DMS53 treated with DMSO at 0.1 percent for 48 hours (cell line): ENCODE measurements around the gene ASTN2.
"Not testable (repeated sequence)": the region's sequence is repeated elsewhere in the genome, so short reads cannot be mapped to it uniquely, and the experiment has no call there.

Experiments used
- DNase-seq: peaks from one replicate; lab custom pipeline; 2025; ENCODE audit not compliant: unreplicated experiment; lab: John Stamatoyannopoulos, UW

Gene ASTN2

GRCh38 chr9:117081641-117082317 lies 333.1 kb downstream of the ASTN2 start:
- no peak for DNase-seq

GRCh38 chr9:117080765-117081390 lies 334.0 kb downstream of the ASTN2 start:
- no peak for DNase-seq

GRCh38 chr9:117076571-117077290 lies 338.1 kb downstream of the ASTN2 start:
- no peak for DNase-seq

GRCh38 chr9:117075636-117076035 lies 339.2 kb downstream of the ASTN2 start:
- DNase-seq, result no peak

- DNase-seq, result no peak
Measured at GRCh38 chr9:117074784-117075520, 339.9 kb downstream of the ASTN2 start.

- DNase-seq, result no peak
Measured at GRCh38 chr9:117074342-117074662, 340.6 kb downstream of the ASTN2 start.

- DNase-seq, result peak; percentile 27
Measured at GRCh38 chr9:117073539-117074341, 341.1 kb downstream of the ASTN2 start.

GRCh38 chr9:117073071-117073470 lies 341.8 kb downstream of the ASTN2 start:
- no peak for DNase-seq

GRCh38 chr9:117072216-117072615 lies 342.6 kb downstream of the ASTN2 start:
- DNase-seq, result no peak

GRCh38 chr9:117071673-117072207 lies 343.1 kb downstream of the ASTN2 start:
- not testable (repeated sequence) for DNase-seq

GRCh38 chr9:117063721-117064471 lies 351.0 kb downstream of the ASTN2 start:
- DNase-seq, result no peak

GRCh38 chr9:117060963-117061362 lies 353.9 kb downstream of the ASTN2 start:
- DNase-seq, result no peak

- DNase-seq, result no peak
Measured at GRCh38 chr9:117050007-117050406, 364.9 kb downstream of the ASTN2 start.

GRCh38 chr9:117046666-117047327 lies 368.1 kb downstream of the ASTN2 start:
- DNase-seq, result no peak

GRCh38 chr9:117044241-117044640 lies 370.6 kb downstream of the ASTN2 start:
- no peak for DNase-seq

GRCh38 chr9:117043159-117043558 lies 371.7 kb downstream of the ASTN2 start:
- no peak for DNase-seq

GRCh38 chr9:117035546-117035945 lies 379.3 kb downstream of the ASTN2 start:
- no peak for DNase-seq

GRCh38 chr9:117034866-117035265 lies 380.0 kb downstream of the ASTN2 start:
- no peak for DNase-seq

- DNase-seq, result no peak
Measured at GRCh38 chr9:117030254-117030768, 384.5 kb downstream of the ASTN2 start.
